Measurements from ENCODE around the gene VEGFC.

Gene VEGFC

GRCh38 chr4:176761872-176762271 lies 30.9 kb downstream of the VEGFC start:
- DNase-seq (ENCODE audit: low spot score) = no peak

- no peak for DNase-seq (ENCODE audit: low spot score)
Observed at GRCh38 chr4:176760471-176760870, 32.3 kb downstream of the VEGFC start.

- no peak for DNase-seq (ENCODE audit: low spot score)
Observed at GRCh38 chr4:176758731-176759130, 34.0 kb downstream of the VEGFC start.

GRCh38 chr4:176758323-176758722 lies 34.4 kb downstream of the VEGFC start:
- no peak for DNase-seq (ENCODE audit: low spot score)

GRCh38 chr4:176755613-176756012 lies 37.1 kb downstream of the VEGFC start:
- DNase-seq (ENCODE audit: low spot score) = no peak

- DNase-seq (ENCODE audit: low spot score) = no peak
Observed at GRCh38 chr4:176755001-176755400, 37.7 kb downstream of the VEGFC start.

- no peak for DNase-seq (ENCODE audit: low spot score)
Observed at GRCh38 chr4:176753049-176753448, 39.7 kb downstream of the VEGFC start.

GRCh38 chr4:176752191-176752749 lies 40.5 kb downstream of the VEGFC start:
- no peak for DNase-seq (ENCODE audit: low spot score)

- no peak for DNase-seq (ENCODE audit: low spot score)
Observed at GRCh38 chr4:176751061-176751460, 41.7 kb downstream of the VEGFC start.

- no peak for DNase-seq (ENCODE audit: low spot score)
Observed at GRCh38 chr4:176746846-176747245, 45.9 kb downstream of the VEGFC start.

- no peak for DNase-seq (ENCODE audit: low spot score)
Observed at GRCh38 chr4:176745902-176746301, 46.8 kb downstream of the VEGFC start.

GRCh38 chr4:176744091-176744490 lies 48.6 kb downstream of the VEGFC start:
- DNase-seq (ENCODE audit: low spot score) = no peak

- no peak for DNase-seq (ENCODE audit: low spot score)
Observed at GRCh38 chr4:176742211-176742610, 50.5 kb downstream of the VEGFC start.

- DNase-seq (ENCODE audit: low spot score) = no peak
Observed at GRCh38 chr4:176741253-176741652, 51.5 kb downstream of the VEGFC start.

GRCh38 chr4:176735300-176735699 lies 57.4 kb downstream of the VEGFC start:
- no peak for DNase-seq (ENCODE audit: low spot score)

- DNase-seq (ENCODE audit: low spot score) = no peak
Observed at GRCh38 chr4:176734461-176734860, 58.3 kb downstream of the VEGFC start.

- no peak for DNase-seq (ENCODE audit: low spot score)
Observed at GRCh38 chr4:176729489-176729888, 63.2 kb downstream of the VEGFC start.

GRCh38 chr4:176726803-176727202 lies 65.9 kb downstream of the VEGFC start:
- DNase-seq (ENCODE audit: low spot score) = no peak

GRCh38 chr4:176721459-176721858 lies 71.3 kb downstream of the VEGFC start:
- DNase-seq (ENCODE audit: low spot score) = no peak

GRCh38 chr4:176718881-176719280 lies 73.8 kb downstream of the VEGFC start:
- DNase-seq (ENCODE audit: low spot score) = no peak

GRCh38 chr4:176717237-176717636 lies 75.5 kb downstream of the VEGFC start:
- no peak for DNase-seq (ENCODE audit: low spot score)

GRCh38 chr4:176709417-176709816 lies 83.3 kb downstream of the VEGFC start:
- no peak for DNase-seq (ENCODE audit: low spot score)

- DNase-seq (ENCODE audit: low spot score) = no peak
Observed at GRCh38 chr4:176708771-176709311, 83.9 kb downstream of the VEGFC start.

- DNase-seq (ENCODE audit: low spot score) = no peak
Observed at GRCh38 chr4:176690716-176691115, 102.0 kb downstream of the VEGFC start.

All from globus pallidus (tissue), 1 donor.